Measurements from ENCODE around the gene ZNF618.

ZNF618 gene

GRCh38 chr9:114006155-114006550, 130.0 kb downstream of the ZNF618 start:
- no peak for DNase-seq

- DNase-seq: no peak
These were observed 131.0 kb downstream of the ZNF618 start for GRCh38 chr9:114006931-114007691.

GRCh38 chr9:114007991-114008666, 132.0 kb downstream of the ZNF618 start:
- no peak for DNase-seq

DNA sequence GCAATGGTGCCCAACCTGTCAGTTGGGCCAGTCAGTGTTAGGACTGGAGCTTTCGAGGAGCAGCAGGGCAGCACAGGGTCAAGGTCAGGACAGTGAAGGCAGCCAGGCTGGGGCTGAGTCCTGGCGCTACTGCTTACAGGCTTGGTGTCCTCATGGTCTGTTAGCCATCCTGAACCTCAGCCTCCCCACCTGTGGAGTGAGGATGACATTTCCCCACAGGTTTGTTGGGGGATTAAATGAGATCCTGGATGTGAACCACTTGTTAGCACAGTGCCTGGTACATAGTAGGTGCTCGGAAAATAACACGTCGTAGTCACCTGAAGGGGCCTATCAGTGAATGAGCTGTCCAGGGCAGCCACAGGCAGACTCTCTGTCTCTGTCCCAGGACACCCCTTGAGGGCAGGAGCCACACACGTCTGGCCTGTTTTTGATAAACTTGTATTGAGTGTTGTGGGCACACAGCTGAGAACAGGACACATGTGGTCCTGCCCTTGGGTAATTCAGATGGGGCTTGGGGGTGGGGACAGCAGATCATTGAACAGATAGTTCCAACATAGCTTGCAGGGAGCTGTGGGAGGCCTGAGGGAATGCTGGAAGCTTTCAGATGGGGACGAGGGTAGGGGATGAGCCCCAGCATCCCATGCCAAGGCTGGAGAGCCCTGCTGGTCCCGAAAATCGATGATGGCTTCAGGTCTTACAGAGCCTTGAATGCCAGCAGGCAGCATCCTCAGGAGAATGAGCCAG, 132.7 kb downstream of the ZNF618 start:
- no peak for DNase-seq

- DNase-seq: no peak
These were observed 135.2 kb downstream of the ZNF618 start for GRCh38 chr9:114011313-114011712.

- no peak for DNase-seq
These were observed 136.0 kb downstream of the ZNF618 start for GRCh38 chr9:114012126-114012525.

DNA sequence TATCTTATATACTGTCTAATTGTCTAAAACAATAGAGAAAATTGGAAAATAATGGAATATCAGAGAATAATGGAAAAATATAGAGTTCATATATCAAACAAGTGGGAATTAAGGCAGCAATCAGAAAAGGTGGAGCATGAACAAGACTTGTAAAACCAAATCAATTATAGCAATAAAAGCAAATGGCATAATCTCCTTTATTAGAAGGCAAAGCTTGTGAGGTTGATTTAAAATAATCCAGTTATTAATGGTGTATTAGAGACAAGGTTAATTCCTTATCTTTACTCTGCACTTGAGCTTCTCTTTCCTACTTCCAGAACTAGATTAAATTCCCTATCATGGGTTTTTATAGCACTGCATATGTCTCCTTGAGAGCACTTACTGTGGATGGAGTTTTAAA, 137.9 kb downstream of the ZNF618 start:
- no peak for DNase-seq

GRCh38 chr9:114015607-114016006, 139.5 kb downstream of the ZNF618 start:
- DNase-seq: no peak

DNA sequence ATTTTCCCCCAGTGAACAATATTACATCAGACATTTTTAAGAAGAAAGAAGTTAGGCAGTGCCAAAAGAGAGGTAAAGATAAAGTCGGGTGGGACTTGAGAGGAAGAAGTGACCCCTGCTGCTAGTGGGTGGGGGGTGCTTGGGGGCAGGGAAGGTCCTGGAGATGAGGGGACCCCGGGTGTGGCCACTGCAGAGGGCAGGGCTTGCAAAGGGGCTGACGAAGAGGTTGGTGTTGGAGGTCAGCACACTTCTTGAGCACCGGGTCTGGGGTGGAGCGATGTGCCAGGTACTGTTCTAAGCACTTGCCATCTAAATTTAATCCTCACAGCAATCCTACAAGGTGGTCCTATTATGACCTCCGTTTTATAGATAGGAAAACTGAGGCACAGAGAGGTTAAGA, 140.0 kb downstream of the ZNF618 start:
- no peak for DNase-seq

- DNase-seq: no peak
These were observed 140.7 kb downstream of the ZNF618 start for GRCh38 chr9:114016629-114017423.

- no peak for DNase-seq
These were observed 141.9 kb downstream of the ZNF618 start for GRCh38 chr9:114017741-114018715.

DNA sequence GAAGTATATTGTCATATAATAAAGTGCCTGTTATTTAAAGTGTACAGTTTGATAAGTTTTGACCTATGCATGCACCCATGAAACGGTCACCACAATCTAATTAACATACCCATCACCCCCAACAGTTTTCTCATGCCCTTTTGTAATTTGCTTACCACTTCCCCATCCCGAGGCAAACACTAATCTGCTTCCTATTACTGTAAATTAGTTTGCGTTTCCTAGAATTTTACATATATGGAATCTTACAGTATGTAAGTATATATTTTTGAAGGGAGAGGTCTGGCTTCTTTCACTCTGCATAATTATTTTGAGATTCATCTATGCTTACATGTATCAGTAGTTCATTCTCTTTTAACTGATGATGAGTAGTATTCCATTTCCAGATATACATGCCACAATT, 145.5 kb downstream of the ZNF618 start:
- no peak for DNase-seq

DNA sequence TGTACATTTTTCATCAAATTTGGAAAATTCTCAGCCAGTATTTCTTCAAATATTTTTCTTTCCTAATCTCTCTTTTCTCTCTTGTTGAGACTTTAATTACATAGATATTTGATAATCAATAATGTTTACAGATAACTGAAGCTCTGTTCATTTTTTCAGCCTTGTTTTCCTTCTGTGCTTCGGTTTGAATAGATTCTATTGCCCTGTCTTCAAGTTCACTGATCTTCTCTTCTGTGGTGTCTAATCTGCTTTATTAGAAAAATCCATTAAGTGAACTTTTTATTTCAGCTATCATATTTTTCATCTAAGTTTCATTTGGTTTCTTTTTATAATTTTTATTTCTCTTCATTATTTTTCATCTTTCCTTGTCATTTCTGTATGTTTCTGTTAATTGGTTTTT, 147.9 kb downstream of the ZNF618 start:
- DNase-seq: no peak

GRCh38 chr9:114025196-114025753, 149.2 kb downstream of the ZNF618 start:
- no peak for DNase-seq

DNA sequence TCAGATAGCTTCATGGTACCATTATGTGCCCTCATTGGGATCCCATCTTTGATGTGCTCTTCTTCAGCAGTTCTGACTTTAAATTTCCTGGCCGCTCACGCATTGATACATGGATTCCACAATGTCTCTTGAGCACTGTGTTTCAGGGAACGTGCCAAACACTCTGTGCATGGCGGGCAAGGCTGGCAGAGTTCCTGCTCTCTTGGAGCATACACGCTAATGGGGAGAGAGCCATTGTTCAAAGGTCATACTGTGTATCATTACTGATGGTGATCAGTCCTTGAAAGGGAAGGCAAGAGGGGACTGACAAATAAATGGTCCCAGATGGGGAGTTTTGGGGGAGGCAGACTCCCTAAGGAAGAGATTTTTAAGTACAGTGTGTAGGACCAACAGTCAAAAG, 149.7 kb downstream of the ZNF618 start:
- DNase-seq: no peak

GRCh38 chr9:114026335-114026734, 150.2 kb downstream of the ZNF618 start:
- no peak for DNase-seq

- DNase-seq: no peak
These were observed 151.2 kb downstream of the ZNF618 start for GRCh38 chr9:114027159-114027862.

GRCh38 chr9:114027863-114028465, 151.9 kb downstream of the ZNF618 start:
- no peak for DNase-seq

DNA sequence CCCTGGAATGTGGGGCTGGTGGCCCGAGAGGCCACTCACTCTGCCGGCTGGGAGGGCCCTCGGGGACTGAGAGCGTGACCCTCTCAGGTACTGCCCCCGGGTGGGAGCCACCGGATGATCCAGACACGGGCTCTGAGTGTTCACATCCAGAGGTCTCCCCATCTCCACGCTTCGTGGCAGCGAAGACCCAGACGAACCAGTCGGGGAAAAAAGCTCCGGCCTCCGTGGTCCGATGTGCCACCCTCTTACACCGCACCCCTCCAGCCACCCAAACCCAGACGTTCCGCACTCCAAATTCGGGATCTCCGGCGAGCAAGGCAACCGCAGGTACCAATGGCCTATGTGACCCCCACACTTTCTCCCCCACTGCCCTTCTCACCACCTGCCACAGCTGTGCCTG, 152.5 kb downstream of the ZNF618 start:
- DNase-seq: no peak
